Spleen (tissue), 11 donors: ENCODE results near the gene ZNF207. TPM values are rescaled to one million over a fixed set of nuclear protein-coding genes. Genes with fewer than 3 reads are reported as not detected.
A peak's percentile ranks its signal among the peaks of the same experiment; 100 is the strongest.
"Not testable (repeated sequence)": the region's sequence is repeated elsewhere in the genome, so short reads cannot be mapped to it uniquely, and the experiment has no call there.

Experiments used
- DNase-seq: peaks from one replicate; pipeline ENCODE4 v3.0.0-alpha.2; 2020
- H3K27ac ChIP-seq, 8 donors: fragments of 200-600 bp; sonication (generic) in 7 of 8; 1 replicate in 4 of 8; 2 replicates in 4 of 8; pipeline versions ENCODE4 v1.5.0 to v1.8.0; 2016 to 2021; ENCODE audit warnings: inconsistent platforms in 4 of 8, mild to moderate bottlenecking in 4 of 8, moderate library complexity in 1 of 8
- H3K27me3 ChIP-seq, 7 donors: fragments of 200-600 bp; sonication (generic) in 6 of 7; replicated peaks in 1 of 7; 1 replicate in 4 of 7; 2 replicates in 3 of 7; pipeline versions ENCODE4 v1.5.0 to v1.8.0; 2016 to 2021; ENCODE audit warnings: inconsistent platforms in 3 of 7, mild to moderate bottlenecking in 1 of 7
- H3K36me3 ChIP-seq, 6 donors: fragments of 200-600 bp; sonication (generic) in 5 of 6; 1 replicate in 4 of 6; 2 replicates in 2 of 6; pipeline versions ENCODE4 v1.5.0 to v1.8.0; 2016 to 2021; ENCODE audit warnings: inconsistent platforms in 2 of 6
- H3K4me1 ChIP-seq, 6 donors: fragments of 200-600 bp; sonication (generic) in 5 of 6; 1 replicate in 3 of 6; 2 replicates in 3 of 6; pipeline versions ENCODE4 v1.5.0 to v1.8.0; 2016 to 2021; ENCODE audit warnings: inconsistent platforms in 3 of 6
- H3K4me3 ChIP-seq, 8 donors: fragments of 200-600 bp; sonication (generic) in 7 of 8; 1 replicate in 4 of 8; 2 replicates in 4 of 8; pipeline versions ENCODE4 v1.5.0 to v1.8.0; 2016 to 2021; ENCODE audit warnings: inconsistent platforms in 4 of 8, mild to moderate bottlenecking in 4 of 8, moderate library complexity in 2 of 8
- H3K9me3 ChIP-seq, 8 donors: fragments of 200-600 bp; sonication (generic) in 7 of 8; 1 replicate in 4 of 8; 2 replicates in 4 of 8; pipeline versions ENCODE4 v1.5.0 to v1.8.0; 2016 to 2021; ENCODE audit warnings: inconsistent platforms in 4 of 8
- CTCF ChIP-seq, 11 experiments: fragments of 200-600 bp in 7 of 11; fragments of 450-650 bp in 4 of 11; sonication (generic) in 4 of 11; IDR thresholded peaks in 8 of 11; conservative IDR thresholded peaks in 3 of 11; 1 replicate in 7 of 11; 2 replicates in 4 of 11; pipeline versions ENCODE4 v1.4.0 to v1.8.0; 2016 to 2021; ENCODE audit warnings: antibody characterized with exemption in 11 of 11, inconsistent platforms in 4 of 11, mild to moderate bottlenecking in 1 of 11
- POLR2A ChIP-seq, 3 donors: fragments of 450-650 bp; IDR thresholded peaks; one replicate each; pipeline ENCODE4 v1.5.1; 2017; ENCODE audit warnings: antibody characterized with exemption in 3 of 3, mild to moderate bottlenecking in 1 of 3
- POLR2AphosphoS5 ChIP-seq, 3 donors: sonication (generic); formaldehyde crosslinking; IDR thresholded peaks; one replicate each; pipeline ENCODE4 v1.5.1; 2017; ENCODE audit warnings: antibody characterized with exemption in 3 of 3
- WGBS, 5 donors: extraction: QIAGEN DNeasy Blood & Tissue Kit in 3 of 5; methylation state at CpG; one replicate each; pipeline versions ENCODE4 v1.1.5 to v1.1.7; 2013 to 2018; 5-methylcytosine and 5-hydroxymethylcytosine counted together
- intact Hi-C: fragments of 100-400 bp; cut with DNase I; formaldehyde crosslinking; loops from one replicate; pipeline ENCODE4 v1.15.0; 2023; ENCODE audit warnings: low total_unique reads
- polyA plus RNA-seq, 3 donors: library from polyadenylated mRNA; stranded (reverse); fragments of 200-250 nt; gene quantifications; one replicate each; pipeline ENCODE4 v1.2.1, GENCODE V29; 2013
- total RNA-seq, 7 donors: library from RNA; depleted of rRNA in 3 of 7; stranded (reverse); fragments of >200 nt in 3 of 7; fragmentation: NEBNext Ultra II Directional in 4 of 7; extraction: Animal tissue kit (Norgen Biotek cat#: 25700) in 4 of 7; gene quantifications; one replicate each; pipeline versions ENCODE4 v1.1.0 to v1.2.1, GENCODE V29; 2016 to 2021
- donor health status: healthy with polysubstance abuse.
- donor health status: DM: no; HTN: no; CAD: no; lungs with moderate emphysema.
- donor health status: DM: no; HTN: no; CAD: no.
- donor health status: Bipolar disorder and iron deficiency.
- donor health status: healthy.
- donor health status: DM: no; HTN: no; CAD: no.
- donor health status: DM: yes; HTN: yes; CAD: no.

Gene ZNF207
- total and polyA plus RNA-seq, 10 donors, result 38.9 to 300 (median 213) TPM

GRCh38 chr17:32393904-32394303, 43.9 kb downstream of the ZNF207 start:
- peaks cover 0 to 15% (median 0%) of the 10 kb centered on the region in 6 donors for H3K36me3 ChIP-seq

DNA sequence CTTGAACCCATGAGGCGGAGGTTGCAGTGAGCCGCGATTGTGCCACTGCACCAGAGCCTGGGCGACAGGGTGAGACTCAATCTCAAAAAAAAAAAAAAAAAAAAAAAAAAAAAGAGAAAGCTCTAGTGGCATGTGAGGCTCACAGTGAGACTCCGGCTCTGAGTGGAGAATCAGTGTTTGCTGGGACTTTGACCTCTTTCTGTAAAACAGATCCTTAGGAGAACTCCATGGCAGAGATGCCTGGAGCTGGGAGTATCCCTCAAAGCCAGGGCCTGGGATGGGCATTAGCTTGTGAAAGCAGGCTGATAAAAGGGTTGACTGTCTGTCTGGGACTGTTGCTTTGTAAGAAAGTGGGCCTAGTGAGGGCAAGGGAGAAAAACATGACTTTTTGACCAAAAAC, 46.4 kb downstream of the ZNF207 start:
- WGBS, 5 donors, result 95 to 98% (median 96%) methylated on average over 5 of the region's 5 CpGs
- intact Hi-C loops, result no loop called here
- Histone ChIP-seq H3K27me3 (no peaks in the 10 kb centered on the region), H3K27ac (no peak overlapping the region), H3K4me3 (no peak overlapping the region), H3K36me3 (no peaks in the 10 kb centered on the region), H3K4me1 (no peaks in the 10 kb centered on the region), H3K9me3 (no peaks in the 10 kb centered on the region)
- no peak for TF ChIP-seq POLR2A (IDR thresholded peaks at IDR 0.05)
- no peak for TF ChIP-seq POLR2AphosphoS5 (IDR thresholded peaks at IDR 0.05)
- no peak for TF ChIP-seq CTCF (IDR thresholded peaks at IDR 0.05 in 8 of 11, conservative IDR thresholded peaks at IDR 0.05 in 3 of 11)
- DNase-seq, result no peak

More at GRCh38 chr17:32393904-32394303, 43.9 kb downstream of the ZNF207 start:
- intact Hi-C loops, result no loop called here
- WGBS, 5 donors, result 94 to 97% (median 96%) methylated on average over 5 of the region's 5 CpGs
- TF ChIP-seq POLR2AphosphoS5 (IDR thresholded peaks at IDR 0.05), result peak; percentile 35 to 55 (median 47)
- no peak for TF ChIP-seq CTCF (IDR thresholded peaks at IDR 0.05 in 8 of 11, conservative IDR thresholded peaks at IDR 0.05 in 3 of 11)
- TF ChIP-seq POLR2A (IDR thresholded peaks at IDR 0.05), result no peak
- no peak for DNase-seq
- Histone ChIP-seq H3K27ac (no peak overlapping the region), H3K4me3 (no peak overlapping the region), H3K9me3 (no peaks in the 10 kb centered on the region), H3K27me3 (no peaks in the 10 kb centered on the region), H3K4me1 (no peaks in the 10 kb centered on the region)

GRCh38 chr17:32398946-32399345, 49.0 kb downstream of the ZNF207 start:
- Histone ChIP-seq H3K27ac (no peak overlapping the region), H3K4me3 (no peak overlapping the region), H3K27me3 (no peaks in the 10 kb centered on the region), H3K9me3 (no peaks in the 10 kb centered on the region), H3K4me1 (no peaks in the 10 kb centered on the region), H3K36me3 (no peaks in the 10 kb centered on the region)
- intact Hi-C loops, result no loop called here
- no peak for DNase-seq
- no peak for TF ChIP-seq POLR2A (IDR thresholded peaks at IDR 0.05)

DNA sequence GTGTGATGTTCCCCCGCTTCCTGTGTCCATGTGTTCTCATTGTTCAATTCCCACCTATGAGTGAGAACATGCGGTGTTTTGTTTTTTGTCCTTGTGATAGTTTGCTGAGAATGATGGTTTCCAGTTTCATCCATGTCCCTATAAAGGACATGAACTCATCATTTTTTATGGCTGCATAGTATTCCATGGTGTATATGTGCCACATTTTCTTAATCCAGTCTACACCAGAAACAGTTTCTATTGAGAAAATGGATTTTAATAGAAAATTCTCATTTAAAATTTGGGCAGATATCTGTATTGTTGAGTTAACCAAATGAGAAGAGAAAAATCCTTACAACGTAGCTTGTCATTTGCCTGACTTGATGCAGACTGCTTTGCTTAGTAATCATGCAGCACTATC, 60.1 kb downstream of the ZNF207 start:
- DNase-seq, intact Hi-C loops, H3K9me3 ChIP-seq, H3K4me1 ChIP-seq, H3K27ac ChIP-seq, H3K27me3 ChIP-seq, H3K4me3 ChIP-seq: not testable (repeated sequence)
- 97 to 99% (median 98%) methylated on average over 3 of the region's 3 CpGs for WGBS, 5 donors
- H3K36me3 ChIP-seq, result peaks cover 0 to 56% (median 5%) of the 10 kb centered on the region in 6 donors

DNA sequence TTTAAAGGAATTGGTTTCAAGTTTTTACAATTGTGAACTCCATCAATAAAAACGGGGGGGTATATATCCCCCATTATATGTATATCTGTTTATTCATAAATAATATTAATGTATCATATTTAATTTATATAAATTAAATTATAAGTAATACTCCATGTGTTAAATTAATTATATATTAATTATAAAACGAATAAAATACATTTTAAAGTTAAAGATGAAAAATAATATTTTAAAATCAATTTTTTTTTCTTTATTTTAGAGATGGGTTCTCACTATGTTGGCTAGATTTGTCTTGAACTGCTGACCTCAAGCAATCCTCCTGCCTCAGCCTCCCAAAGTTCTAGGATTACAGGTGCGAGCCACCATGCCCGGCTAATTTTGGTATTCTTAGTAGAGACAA, 76.9 kb downstream of the ZNF207 start:
- DNase-seq, result no peak
- peaks cover 0 to 14% (median 0%) of the 10 kb centered on the region in 6 donors for H3K36me3 ChIP-seq
- no peak overlapping the region for H3K27ac ChIP-seq
- H3K9me3 ChIP-seq, result peaks cover 3 to 30% (median 25%) of the 10 kb centered on the region in 8 donors
- no peak for TF ChIP-seq POLR2AphosphoS5 (IDR thresholded peaks at IDR 0.05)
- TF ChIP-seq POLR2A (IDR thresholded peaks at IDR 0.05), result no peak
- no peak for TF ChIP-seq CTCF (IDR thresholded peaks at IDR 0.05 in 8 of 11, conservative IDR thresholded peaks at IDR 0.05 in 3 of 11)
- H3K27me3 ChIP-seq, result no peaks in the 10 kb centered on the region
- H3K4me3 ChIP-seq, result no peak overlapping the region
- 74 to 86% (median 78%) methylated on average over 4 of the region's 4 CpGs for WGBS, 5 donors
- no peaks in the 10 kb centered on the region for H3K4me1 ChIP-seq
- intact Hi-C loops, result no loop called here
